GM19468 (cell line): Measurements from ENCODE around the gene BATF2.
A peak's percentile ranks its signal among the peaks of the same experiment; 100 is the strongest.
"Not testable (repeated sequence)": the region's sequence is repeated elsewhere in the genome, so short reads cannot be mapped to it uniquely, and the experiment has no call there.

Experiments used
- ATAC-seq: cut with Tn5 transposase; IDR thresholded peaks from one replicate; pipeline ENCODE4 v1.9.1; 2021; ENCODE audit warnings: mild to moderate bottlenecking, moderate library complexity, moderate number of reproducible peaks; ENCODE audit not compliant: unreplicated experiment; ENCODE audit errors: extremely low read depth

Gene BATF2

DNA sequence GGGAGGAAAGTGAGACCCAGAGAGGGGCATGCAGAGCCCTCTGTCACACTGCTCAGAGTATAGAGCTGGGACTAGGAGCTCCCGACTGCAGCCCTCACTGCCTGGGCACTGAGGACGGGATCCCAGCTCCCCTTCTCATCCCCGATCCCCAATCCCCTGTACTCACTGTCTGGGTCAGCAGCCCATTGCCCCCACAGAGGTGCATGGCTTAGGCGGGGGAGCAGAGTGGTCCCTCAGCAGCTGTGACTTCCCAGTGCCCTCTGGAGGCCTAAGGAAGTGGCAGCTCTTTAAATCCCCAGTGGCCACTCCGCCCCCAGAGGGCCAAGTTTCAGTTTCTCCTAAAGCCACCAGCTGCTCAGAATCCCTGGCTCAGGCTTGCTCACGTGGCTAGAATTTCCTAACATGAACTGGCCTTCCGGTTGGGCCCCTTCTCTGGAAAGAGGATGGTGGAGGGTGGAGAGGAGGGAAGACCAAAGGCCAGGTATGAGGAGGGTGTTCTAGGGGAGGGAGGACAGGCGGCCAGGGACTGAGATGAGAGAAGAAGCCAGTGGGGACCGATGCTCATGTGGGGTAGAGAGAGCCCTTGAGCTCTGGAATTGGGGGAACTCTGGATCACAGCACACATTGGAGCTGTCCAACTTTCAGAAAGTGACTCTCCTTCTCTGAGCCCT is at the start of gene BATF2:
TSS of gene BATF2 (minus strand) at position 262 of the 671 bp plus-strand sequence. CDS start at position 205, 57 bp downstream.
- ATAC-seq = no peak

- ATAC-seq = no peak
Measured at GRCh38 chr11:65045728-65046127, 49.0 kb upstream of the BATF2 start.

DNA sequence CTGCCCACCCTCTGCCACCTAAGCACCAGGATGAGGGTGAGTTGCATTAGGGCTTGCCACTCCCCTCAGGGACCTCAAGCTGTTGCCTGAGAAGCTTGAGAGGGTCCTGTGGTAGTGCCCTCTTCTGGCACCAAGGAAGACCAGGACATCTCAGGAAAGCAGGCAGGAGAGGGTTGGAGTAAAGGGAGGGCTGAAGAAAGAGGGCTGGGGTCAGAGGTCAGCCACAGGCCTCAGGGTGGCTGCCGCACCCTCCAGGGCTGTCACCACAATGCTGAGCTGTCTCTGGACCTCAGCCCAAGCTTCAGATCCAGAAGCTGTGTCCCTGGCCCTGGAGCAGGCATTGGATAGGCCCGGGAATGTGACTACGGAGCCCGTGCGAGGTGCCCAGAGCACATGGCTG is 48.3 kb upstream of the BATF2 start:
- ATAC-seq = no peak

- no peak for ATAC-seq
Measured at GRCh38 chr11:65043881-65044501, 47.2 kb upstream of the BATF2 start.

DNA sequence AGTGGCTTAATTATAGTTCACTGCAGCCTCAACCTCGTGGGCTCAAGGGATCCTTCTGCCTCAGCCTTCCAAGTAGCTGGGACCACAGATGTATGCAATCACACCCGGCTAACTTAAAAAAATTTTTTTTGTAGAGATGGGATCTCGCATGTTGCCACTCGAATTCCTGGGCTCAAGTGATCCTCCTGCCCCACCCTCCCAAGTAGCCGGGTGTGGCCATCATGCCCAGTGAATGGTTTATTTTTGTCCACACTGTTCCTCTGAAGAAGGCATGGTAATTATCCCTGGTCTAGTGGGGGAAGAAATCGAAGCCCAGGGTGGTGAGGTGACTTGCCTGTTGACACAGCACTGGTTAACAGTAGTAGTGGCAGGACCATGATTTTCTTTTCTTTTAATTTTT is 46.1 kb upstream of the BATF2 start:
- ATAC-seq = no peak

DNA sequence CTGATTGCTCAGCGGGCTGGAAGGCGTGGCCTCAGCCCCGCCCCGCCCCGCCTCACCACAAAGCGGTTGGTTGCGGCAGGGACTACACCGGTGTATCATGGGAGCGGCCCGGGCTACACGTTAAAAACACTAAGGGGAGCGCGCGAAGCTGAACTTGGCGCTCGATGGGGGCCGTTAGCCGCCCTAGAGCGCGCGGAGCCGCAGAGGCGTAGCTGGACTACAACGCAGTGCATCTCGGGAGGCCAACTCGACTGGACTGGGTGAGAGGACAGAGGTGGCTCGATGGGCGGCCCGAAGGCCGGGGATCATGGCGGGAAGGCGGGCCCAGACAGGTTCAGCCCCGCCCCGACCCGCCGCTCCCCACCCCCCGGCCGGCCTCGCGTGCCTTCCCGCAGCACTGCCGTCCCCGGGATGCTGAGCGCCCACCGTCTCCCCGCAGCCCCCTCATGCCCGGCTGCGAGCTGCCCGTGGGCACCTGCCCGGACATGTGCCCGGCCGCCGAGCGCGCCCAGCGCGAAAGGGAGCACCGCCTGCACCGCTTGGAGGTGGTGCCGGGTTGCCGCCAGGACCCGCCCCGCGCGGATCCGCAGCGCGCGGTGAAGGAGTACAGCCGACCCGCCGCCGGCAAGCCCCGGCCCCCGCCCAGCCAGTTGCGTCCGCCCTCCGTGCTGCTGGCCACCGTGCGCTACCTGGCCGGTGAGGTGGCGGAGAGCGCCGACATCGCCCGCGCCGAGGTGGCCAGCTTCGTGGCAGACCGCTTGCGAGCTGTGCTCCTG is 44.3 kb upstream of the BATF2 start, which contains the start of gene SAC3D1:
TSS of gene SAC3D1 (plus strand) at position 364 of the 776 bp plus-strand sequence. CDS start at position 447, 83 bp downstream.
- ATAC-seq = peak; percentile 66

- ATAC-seq = no peak
Measured at GRCh38 chr11:65040520-65040846, 43.7 kb upstream of the BATF2 start.

DNA sequence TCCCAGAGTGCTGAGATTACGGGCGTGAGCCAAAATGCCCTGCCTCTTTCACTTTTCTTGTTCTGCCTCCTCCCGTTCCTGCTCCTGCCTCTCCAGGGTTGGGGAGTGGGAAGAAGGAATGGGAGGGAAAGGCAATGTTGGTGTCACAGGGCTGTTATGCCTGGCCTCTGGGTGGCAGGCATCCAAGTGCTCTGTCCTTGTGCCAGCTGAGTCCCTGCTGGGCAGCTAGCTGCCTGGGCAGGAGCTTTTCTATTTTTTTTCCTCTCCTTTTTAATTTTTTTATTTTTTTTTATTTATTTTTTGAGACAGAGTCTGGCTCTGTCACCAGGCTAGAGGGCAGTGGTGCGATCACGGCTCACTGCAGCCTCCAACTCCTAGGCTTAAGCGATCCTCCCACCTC is 40.2 kb upstream of the BATF2 start:
- ATAC-seq = no peak

- ATAC-seq = no peak
Measured at GRCh38 chr11:65035579-65035978, 38.8 kb upstream of the BATF2 start.

DNA sequence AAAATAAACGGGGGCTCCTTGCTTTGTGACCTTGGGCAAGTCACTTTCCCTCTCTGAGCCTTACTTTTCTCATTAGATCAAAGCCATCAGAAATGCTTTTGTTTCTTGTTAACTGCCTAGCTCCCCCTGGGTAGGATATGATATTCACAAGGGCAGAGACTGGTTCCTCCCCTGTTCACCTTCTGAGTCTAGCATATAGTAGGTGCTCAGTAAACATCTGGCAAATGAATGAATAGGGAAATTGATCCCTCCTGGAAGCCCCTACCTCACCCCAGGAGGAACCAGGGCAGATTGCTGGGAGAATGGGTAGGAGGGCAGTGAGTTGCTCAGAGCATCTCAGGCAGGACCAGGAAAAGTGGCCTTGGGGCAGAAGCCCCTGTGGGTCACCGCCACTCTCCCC is 37.7 kb upstream of the BATF2 start:
- no peak for ATAC-seq

DNA sequence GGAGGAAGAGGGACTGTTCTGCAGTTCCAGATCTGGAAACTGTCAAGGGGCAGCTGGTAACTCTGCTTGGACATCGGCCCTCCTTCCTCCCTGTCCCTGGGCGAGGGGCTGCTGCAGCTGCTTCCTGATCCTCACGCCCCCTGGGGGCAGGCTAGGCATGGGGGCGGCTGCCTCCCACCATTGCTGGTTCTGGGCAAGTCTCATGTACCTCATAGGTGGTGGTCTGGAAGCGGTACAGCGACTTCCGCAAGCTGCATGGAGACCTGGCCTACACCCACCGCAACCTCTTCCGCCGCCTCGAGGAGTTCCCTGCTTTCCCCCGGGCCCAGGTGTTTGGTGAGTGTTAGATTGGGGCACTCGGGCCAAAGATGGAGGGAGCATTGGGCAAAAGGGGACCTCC is 35.4 kb upstream of the BATF2 start:
- ATAC-seq = no peak

DNA sequence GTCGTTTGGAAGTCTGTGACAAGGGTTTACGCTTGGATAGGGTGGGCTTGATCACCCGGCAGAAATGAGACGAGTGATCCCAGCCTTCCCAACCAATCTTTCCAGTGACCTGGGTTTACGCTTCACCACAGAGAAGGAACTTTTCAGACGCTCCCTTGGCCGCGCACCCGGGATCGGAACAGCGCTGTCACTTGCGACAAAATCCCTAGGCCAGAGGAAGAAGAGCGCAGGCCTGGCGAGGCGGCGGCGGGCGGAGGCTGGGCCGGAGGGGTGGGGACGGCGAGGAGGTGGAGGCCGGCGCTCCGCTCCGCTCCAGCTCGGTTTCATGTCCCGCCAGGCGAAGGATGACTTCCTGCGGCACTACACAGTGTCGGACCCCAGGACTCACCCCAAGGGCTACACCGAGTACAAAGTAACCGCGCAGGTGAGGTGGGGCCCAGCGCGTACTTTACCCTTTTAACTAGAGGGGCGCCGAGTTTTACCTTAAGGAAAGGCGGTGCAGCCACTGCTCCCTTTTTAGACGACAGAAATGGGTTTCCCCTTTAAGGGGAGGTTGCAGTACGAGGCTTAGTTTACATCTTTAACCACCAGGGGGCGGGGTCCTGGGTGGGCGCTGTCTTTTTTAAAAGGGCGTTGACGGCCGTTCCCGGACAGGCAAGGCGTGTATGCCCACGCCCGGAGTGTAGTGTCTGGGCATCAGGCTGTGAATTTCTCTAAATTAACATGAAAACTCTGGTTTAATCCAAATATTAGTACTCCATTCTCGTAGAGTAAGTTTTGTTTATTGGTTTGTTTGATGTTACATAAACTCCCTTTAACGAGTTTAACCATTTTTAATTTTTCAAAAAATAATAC is 30.7 kb upstream of the BATF2 start, which contains the start of gene SNX15:
TSS of gene SNX15 (plus strand) at position 227 of the 855 bp plus-strand sequence. CDS start at position 326, 99 bp downstream.
- ATAC-seq = peak; percentile 54

DNA sequence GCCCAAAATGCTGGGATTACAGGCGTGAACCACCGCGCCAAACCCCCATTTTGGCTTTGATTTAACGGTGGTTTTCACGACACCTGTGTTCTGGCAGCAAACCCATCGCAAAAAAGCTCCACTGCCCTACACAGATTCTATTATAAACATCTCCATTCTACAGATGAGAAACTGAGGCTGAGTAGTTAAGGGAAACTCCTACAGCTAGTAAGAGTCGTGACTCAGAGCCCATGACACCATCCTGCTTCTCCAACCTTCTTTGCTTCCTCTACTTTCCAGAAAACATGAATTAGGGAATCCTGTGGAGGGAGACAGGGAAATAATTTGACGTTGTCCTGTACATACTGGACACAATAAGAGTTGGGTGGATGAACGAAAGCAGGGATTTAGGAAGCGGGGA is 30.0 kb upstream of the BATF2 start:
- no peak for ATAC-seq

- not testable (repeated sequence) for ATAC-seq
Measured at GRCh38 chr11:65023502-65023901, 26.7 kb upstream of the BATF2 start.

DNA sequence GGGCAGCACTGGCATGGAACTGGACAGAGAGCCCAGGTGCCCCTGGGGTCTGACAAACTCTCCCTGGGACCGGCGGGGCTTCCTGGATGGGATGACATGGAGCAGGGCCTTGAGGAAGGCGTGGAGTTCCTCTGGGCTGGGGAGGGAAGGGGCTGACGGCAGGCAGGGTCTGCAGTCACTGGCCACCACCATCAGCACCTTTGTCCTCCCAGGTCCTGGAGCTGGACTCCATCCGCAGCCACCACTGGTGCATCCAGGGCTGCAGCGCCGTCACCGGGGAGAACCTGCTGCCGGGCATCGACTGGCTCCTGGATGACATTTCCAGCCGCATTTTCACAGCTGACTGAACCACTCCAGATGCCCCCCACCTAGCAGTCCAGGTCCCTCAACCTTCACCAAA is 24.7 kb upstream of the BATF2 start:
- ATAC-seq = no peak

DNA sequence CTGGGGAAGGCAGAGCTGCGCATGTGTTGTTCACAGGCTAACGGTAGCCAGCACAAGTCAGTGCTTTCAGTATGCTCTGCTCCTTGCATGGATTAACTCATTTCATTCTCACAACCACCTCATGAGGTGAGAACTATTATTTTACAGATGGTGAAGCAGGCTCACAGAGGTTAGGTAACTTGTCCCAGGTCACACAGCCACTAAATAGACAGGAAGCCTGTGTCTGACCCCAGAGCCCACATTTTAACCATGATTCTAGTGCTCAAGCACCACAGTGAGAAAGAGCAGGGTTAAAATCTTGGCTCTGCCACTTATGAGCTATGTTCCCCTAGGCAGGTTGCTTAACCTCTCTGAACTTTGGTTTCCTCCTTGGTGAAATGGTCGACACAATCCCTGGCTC is 24.2 kb upstream of the BATF2 start:
- no peak for ATAC-seq

- ATAC-seq = no peak
Measured at GRCh38 chr11:65019824-65020223, 23.1 kb upstream of the BATF2 start.

GRCh38 chr11:65017937-65018336 is 21.2 kb upstream of the BATF2 start:
- ATAC-seq = no peak

- ATAC-seq = no peak
Measured at GRCh38 chr11:65016705-65017104, 19.9 kb upstream of the BATF2 start.

GRCh38 chr11:65014726-65015227 is 18.0 kb upstream of the BATF2 start:
- ATAC-seq = no peak
